GM18507 (cell line): ENCODE results near the gene ASXL1.
"Not testable (repeated sequence)": the region's sequence is repeated elsewhere in the genome, so short reads cannot be mapped to it uniquely, and the experiment has no call there.

Experiments
- DNase-seq: peaks from one replicate; pipeline ENCODE4 v3.0.0; 2011; ENCODE audit warnings: low read depth; ENCODE audit not compliant: insufficient read length; ENCODE audit errors: extremely low spot score
- FAIRE-seq: peaks from 2 replicates; lab custom pipeline; 2011; peaks lifted over from hg19 to GRCh38; lab: Jason Lieb, UNC

ASXL1 gene

DNA sequence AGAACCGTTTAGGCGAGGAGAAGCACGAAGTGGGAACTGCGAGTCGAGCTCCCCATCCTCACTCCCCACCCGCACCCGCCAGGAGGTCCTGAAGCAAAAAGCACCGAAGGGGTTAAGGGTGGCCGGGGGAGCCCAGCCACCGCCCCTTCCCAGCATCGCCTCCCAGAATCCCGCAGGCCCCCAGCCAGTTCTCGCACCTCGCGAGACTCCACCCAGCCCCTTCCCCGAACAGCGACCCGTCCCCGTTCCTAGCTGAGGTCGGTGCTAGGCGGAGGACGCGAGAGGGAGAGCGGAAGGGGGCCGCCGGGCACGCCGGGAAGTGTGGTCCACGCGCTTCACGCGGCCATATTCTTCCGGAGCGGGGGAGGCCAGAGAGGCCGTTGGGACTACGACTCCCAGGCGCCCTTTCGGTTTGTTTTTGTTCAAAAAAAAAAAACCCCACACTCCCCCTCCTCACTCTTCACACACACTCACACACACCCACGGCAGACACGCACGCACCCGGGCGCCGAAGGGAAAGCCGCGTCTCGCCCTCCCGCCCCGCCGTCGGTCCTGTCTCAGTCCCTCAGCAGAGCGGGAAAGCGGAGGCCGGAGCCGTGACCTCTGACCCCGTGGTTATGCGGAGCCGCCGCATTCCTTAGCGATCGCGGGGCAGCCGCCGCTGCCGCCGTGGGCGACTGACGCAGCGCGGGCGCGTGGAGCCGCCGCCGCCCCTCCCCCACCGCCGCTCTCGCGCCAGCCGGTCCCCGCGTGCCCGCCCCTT, at the start of gene ASXL1:
TSS of gene ASXL1 (plus strand) at position 463 of the 763 bp plus-strand sequence. CDS start 445 bp downstream, outside the sequence.
- FAIRE-seq (peak; percentile 90), DNase-seq (peak; percentile 76)

DNA sequence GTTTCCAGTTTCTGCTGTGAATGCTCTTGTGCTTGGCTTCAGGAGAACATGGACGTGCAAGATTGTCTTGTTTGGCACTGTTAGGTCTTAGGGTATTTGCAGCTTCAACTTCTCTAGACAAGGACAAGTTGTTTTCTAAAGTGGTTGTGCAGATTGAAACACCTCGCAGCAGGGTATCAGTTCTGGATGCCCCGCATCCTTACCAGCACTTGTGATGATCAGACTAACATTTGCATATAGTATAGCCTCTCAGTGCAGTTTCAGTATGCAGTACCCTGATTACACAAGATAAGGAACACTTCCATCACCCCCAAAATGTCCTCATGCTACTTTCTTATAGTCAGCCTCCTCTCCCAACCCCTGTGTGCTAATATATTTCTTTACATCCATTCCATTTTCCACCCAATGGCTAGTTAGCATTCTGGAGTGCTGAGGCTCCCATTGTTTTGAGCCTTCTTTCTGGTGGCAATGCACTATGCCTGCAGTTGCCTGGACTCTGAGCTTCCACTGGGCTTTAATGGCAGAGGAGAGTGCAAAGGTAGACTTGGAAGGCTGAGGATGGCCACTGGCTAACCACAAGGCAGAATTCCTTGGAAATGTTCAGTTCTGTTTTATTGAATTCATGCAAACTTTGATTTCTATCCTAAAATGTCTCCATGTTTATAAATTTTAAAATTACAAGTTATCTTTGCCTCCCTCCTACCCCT, 45.3 kb upstream of the ASXL1 start:
- FAIRE-seq (no peak), DNase-seq (no peak)

DNA sequence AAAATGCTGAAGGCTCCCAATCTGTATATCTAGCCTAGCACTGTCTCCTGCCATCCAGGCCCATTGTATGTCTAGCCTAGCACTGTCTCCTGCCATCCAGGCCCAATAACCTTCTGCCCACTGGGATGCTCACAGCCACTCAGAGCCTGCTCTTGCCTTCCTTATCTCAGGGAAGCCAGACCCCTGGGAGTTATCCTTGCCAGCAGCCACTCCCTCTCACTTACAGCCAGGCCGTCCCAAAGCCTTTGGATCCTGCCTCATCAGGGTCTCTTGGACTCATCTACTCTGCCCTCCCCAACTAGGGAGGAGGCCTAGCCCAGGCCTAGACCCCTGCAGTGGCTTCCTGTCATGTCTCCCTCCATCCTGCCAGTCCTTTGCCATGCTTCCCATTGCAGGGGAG, 43.4 kb upstream of the ASXL1 start:
- no peak for FAIRE-seq
- no peak for DNase-seq

DNA sequence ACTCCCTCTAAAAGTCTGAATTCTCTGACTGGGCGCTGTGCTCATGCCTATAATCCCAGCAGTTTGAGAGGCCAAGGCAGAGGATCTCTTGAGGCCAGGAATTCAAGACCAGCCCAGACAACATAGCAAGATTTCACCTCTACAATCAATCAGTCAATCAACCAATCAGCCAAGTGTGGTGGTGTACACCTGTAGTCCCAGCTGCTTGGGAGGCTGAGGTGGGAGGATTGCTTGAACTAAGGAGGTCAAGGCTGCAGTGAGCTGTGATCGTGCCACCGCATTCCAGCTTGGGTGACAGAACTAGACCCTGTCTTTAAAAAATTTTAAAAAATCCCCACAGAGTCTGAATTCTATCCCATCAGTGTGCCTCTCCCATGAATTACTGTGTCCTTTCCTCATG, 42.7 kb upstream of the ASXL1 start:
- FAIRE-seq, result no peak
- DNase-seq, result no peak

DNA sequence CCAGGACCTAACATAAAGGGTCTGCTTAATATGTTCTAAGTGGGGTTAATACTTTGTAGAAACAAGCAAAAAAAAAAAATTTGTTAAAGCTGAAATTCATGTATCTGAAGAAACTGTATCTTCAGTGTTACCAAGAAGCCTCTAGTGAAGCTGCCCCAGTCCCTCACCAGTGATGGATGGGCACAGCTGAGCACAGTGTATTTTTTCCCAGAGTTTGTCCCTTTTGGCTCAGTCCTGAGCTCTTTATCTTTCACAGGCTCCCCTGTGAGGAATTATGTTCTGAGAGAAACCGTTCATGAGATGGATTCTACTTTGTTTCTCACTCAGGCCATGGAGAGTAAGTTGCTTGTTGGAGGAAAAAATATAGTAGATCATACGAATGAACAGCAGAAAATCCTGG, 42.2 kb upstream of the ASXL1 start:
- DNase-seq (no peak), FAIRE-seq (no peak)

DNA sequence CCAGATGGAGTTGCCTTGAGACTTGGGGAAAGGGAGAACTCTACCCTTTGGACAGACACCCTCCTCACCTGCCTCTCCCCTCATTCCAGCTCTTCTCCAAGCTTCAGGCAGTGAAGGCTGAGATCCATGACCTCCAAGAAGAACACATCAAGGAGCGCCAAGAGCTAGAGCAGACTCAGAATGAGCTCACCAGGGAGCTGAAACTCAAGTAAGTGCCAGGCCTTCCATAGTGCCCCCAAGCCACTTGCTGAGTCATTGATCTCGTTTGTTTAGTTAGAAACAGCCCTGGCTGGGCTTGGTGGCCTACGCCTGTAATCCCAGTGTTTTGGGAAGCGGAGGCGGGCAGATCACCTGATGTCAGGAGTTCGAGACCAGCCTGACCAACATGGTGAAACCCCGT, 41.5 kb upstream of the ASXL1 start:
- FAIRE-seq (no peak), DNase-seq (no peak)

DNA sequence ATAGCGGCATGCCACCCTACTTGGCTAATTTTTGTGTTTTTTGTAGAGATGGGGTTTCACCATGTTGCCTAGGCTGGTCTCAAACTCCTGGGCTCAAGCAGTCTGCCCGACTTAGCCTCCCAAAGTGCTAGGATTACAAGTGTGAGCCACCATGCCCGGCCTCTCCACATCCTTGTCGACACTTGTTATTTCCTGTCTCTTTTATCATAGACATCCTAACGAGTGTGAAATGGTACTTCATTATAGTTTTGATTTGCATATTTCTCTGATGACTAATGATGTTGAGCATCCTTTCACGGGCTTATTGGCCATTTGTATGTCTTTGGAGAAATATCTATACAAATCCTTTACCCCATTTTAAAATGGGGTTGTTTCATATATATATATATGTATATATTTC, 39.0 kb upstream of the ASXL1 start:
- DNase-seq, result no peak
- no peak for FAIRE-seq

DNA sequence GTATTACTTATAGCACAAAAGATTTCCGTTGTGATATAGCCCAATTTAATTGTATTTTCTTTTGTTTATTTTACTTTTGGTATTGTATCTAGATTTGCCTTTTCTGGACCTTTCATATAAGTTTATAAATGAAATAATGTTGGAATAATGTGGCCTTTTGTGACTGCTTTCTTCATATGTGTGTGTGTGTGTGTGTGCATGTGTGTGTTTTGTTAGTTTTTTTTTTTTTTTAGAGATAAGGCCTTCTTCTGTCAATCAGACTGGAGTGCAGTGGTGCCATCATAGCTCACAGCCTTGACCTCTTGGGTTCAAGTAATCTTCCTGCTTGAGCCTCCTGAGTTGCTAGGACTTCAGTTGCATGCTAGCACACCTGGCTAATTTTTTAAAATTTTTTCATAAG, 37.8 kb upstream of the ASXL1 start:
- no peak for FAIRE-seq
- no peak for DNase-seq

DNA sequence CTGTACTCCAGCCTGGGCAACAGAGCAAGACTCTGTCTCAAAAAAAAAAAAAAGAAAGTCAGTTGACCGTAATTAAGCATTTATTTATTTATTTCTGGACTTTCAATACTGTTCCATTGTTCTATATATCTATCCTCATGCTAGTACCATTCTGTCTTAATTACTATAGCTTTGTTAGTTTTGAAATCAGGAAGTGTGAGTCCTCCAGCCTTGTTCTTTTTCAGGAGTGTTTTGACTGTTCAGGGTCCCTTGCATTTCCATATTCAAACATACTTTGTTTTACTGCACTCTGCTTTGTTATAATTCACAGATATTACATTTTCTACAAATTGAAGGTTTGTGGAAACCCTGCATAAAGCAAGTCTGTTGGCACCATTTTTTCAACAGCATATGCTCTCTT, 36.7 kb upstream of the ASXL1 start:
- FAIRE-seq, result no peak

DNA sequence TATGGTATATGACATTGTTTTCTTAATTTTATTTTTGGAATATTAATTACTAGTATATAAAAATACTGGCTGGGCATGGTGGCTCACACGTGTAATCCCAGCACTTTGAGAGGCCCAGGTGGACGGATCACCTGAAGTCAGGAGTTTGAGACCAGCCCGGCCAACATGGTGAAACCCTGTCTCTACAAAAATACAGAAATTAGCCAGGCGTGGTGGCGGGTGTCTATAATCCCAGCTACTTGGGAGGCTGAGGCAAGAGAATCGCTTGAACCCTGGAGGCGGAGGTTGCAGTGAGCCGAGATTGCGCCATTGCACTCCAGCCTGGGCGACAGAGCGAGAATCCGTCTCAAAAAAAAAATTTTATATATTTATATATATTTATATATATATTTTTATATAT, 35.9 kb upstream of the ASXL1 start:
- FAIRE-seq, DNase-seq: not testable (repeated sequence)

More for the DNA sequence above, 36.7 kb upstream of the ASXL1 start:
- DNase-seq, result no peak

DNA sequence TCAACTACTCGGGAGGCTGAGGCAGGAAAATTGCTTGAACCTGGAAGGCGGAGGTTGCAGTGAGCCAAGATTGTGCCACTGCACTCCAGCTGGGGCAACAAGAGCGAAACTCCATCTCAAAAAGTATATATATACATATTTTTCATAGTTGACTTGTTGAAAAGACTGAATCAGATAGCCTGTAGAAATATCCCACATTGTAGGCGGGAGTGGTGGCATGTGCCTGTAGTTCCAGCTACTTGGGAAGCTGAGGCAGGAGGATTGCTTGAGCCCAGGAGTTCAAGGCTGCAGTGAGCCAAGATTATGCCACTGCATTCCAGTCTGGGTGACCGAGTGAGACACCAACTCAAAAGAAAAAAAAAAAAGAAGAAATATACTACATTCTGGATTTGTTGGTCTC, 34.4 kb upstream of the ASXL1 start:
- not testable (repeated sequence) for FAIRE-seq, DNase-seq

DNA sequence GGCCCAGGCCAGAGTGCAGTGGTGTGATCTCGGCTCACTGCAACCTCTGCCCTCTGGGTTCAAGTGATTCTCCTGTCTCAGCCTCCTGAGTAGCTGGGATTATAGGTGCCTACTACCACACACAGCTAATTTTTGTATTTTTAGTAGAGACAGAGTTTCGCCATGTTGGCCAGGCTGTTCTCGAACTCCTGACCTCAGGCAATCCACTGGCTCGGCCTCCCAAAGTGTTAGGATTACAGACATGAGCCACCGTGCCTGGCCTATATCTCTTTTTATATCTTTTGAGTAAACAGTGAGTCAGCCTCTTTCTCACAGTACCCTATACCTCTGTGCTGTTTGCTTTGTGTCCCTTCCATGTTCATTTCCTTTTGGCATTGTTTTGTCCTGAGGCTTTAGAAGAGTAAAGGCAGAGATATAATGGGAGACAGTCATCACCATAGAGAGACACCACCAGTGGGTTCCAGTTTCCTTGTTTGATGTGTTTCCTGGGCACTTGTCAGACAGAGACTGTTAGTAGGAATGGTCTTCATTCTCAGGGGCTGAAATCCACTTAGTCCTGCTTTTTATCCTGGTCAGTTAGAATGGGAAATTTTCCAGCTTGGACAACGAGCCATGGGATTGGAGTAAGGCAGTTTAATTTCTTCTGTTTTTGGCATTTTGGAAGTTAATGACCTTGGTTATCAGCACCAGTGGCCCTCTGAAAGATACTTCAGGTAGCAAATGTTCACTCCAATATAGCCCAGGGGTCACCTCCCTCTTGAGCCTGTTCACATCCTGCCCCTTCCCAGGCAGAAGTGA, 32.2 kb upstream of the ASXL1 start:
- FAIRE-seq, result no peak
- no peak for DNase-seq

DNA sequence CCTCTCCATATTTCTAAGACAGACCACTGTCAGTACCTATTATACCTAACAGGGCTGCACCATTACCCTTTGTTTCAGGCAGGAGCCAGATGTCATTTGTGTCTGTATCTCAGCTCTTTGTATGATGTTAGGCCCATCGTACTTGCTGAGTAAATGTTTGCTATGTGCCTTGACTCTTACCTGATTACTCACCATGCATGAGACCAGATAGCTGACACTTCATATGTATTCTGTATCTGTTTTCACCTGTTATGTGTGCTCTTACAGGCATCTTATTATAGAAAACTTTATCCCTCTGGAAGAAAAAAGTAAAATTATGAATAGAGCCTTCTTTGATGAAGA, 31.7 kb upstream of the ASXL1 start:
- DNase-seq, result no peak
- FAIRE-seq, result no peak

DNA sequence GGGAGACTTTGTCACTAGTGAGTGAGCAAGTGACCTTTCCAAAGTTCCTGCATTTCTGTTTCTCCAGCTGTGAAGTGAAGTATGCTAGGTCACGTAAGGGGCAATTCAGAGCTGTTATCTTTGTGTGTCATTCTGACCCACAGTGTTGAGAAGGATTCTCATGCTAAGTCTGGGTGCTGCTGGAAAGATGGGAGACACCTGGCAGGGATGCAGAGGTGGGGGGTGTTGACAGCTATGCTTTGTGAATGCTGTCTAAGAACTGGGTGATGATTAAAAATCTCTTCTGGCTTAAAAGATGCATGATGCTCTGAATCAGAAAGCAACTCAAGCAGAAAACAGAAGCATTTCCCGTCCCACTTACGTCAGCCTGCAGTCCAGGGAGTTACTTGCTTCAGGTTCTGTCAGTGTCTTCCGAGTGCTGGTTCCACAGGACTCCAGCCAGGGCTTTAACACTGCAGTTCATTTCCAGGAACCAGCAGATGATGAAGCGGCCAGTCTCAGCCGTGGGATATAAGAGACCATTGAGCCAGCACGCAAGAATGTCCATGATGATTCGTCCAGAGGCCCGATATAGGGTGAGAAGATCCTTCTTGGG, 30.9 kb upstream of the ASXL1 start:
- no peak for DNase-seq

DNA sequence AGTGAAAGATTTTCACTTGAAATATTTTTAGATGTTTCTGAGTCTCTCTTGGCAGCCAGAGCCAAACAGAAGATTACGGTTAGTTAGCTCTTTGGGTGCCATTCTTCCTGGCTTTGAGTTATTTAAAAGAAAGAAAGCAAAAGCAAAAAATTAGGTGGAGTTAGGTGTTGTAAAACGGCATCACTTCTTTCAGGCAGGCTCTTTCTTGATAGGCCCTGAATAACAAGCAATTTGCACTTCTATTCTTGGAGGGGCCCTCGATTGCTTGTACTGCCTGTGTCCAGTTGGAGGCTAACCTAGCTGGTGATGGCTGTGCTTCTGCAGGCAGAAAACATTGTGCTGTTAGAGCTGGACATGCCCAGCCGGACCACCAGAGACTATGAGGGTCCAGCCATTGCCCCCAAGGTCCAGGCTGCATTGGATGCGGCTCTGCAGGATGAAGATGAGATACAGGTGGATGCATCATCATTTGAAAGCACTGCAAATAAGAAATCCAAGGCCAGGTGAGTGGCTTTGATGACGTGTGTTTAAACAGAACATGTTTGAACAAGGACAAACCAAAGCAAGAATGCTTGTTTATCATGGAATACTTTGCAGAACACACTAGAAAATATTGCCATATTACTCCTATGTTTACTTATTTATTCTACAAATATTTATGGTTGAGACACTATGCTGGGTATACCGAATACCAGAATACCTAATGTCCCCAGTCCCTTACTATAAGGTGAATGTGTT, 28.1 kb upstream of the ASXL1 start:
- no peak for FAIRE-seq
- no peak for DNase-seq

More for the DNA sequence above, 30.9 kb upstream of the ASXL1 start:
- no peak for FAIRE-seq

DNA sequence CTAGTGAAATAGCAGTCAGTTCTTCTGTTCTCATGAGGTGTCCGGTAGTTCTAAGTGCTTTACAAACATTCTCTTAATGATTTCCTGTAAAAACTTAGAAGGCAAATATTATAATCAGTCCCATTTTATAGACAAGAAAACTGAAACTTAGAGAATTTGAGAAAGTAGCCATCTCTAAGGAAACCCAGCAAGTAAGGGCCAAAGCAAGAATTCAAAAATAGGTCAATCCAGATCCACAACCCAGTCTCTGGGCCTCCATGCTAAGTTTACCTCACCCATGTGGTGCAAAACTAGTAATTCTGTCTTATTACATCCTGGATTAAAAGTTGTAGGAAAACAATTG, 27.6 kb upstream of the ASXL1 start:
- no peak for FAIRE-seq
- DNase-seq, result no peak

DNA sequence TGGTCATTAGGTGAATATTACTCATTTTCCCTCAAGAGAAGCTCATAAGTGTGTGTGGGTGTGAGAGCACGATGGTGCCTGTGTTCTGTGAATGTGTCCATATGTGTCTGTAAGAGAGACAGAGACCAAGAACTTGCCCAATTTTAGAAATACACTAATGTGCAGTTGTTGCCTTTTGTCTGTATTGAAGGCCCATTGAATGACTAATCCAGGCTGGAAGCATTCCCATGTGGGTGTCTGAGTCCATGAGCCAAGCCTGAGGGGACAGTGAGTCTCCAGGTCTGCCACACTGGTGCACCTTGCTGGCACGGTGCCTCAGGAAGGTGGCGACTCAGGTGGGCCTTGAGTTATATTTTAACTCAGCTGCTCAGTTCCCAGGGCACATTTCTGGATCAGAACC, 25.5 kb upstream of the ASXL1 start:
- FAIRE-seq (no peak), DNase-seq (no peak)

DNA sequence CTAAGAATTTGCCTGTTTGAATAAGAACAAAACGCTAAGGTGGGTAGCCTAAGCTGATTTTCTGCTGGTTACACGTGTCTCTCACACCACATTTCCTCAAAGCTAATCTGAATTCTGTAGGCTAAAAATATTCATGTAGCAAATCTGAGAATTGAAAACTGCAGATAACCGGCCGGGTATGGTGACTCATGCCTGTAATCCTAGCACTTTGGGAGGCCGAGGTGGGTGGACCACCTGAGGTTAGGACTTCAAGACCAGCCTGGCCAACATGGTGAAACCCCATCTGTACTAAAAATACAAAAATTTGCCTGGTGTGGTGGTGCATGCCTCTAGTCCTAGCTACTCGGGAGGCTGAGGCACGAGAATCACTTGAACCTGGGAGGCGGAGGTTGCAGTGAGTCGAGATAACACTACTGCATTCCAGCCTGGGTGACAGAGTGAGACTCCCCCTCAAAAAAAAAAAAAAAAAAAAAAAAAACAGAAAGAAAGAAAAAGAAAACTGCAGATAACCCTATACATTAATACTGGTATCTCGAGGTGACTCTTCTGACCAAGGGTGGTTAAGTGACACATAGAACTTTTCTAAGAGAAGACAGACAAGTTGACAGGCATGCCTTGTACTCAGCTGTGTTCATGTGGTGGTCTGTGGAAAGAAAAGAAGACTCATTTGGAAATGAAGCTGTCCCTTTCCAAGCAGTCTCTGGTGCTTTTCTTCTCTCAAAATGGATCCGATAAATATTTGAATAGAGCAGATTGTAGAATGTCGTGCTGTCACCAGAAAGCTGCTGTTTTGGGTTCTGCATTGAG, 24.7 kb upstream of the ASXL1 start:
- FAIRE-seq (peak; percentile 76), DNase-seq (no peak)
